ENCODE results near the gene ANKRD39.

- no peak for TF ChIP-seq CTCF (IDR thresholded peaks at IDR 0.05)
- TF ChIP-seq POLR2A (IDR thresholded peaks at IDR 0.05): no peak
These were observed 26.1 kb downstream of the ANKRD39 start for GRCh38 chr2:96831679-96832078.

Data from right lobe of liver (tissue), 4 donors.